NOMO-1 (cell line): ENCODE measurements around the gene ALG6.

Source experiments
- DNase-seq, 2 experiments: peaks; one replicate each; lab custom pipeline; 2025; ENCODE audit not compliant: unreplicated experiment in 2 of 2; lab: John Stamatoyannopoulos, UW

The ALG6 gene

DNA sequence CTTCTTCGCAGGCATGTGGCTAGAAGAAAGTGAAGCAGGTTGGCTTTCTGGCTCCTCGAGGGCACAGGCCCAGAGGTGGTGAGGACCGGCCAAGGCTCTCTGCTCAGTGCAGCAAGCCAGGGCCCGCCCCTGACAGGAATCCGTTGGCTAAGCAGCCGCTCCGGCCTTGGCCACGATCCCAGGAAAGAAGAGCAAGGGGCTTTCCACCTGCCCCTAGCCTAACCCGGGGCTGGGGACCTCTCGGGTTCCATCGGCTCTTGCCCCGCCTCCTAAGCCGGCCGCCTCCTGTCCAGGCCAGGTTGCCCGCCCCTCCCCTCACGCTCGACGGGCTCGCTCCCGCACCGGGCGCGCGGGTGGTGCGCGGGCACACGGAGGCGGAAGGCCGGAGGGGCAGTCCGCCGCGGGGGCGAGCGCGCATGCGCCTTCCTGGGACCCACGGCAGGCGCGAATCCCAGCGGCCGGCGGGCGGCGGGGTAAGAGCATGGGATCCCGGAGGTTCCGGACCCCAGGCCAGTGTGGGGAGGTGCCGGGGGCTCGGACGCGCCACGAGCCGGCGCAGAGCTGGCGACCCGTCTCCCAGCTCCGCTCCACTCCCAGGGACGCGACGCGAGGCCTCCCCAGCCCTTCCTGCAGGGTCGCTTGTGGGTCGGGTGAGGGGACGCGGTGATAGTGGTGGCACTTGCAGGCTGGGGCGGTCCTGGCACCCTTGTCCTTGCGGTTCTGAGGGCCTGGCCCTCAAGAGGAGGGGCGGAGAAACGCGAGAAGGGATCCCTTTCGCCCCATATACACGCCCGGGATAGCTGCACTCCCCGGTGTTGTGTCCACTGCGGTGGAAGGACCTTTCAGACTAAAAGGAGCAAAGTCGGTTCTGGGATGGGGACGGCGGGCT lies at the start of gene ALG6:
ALG6 (plus strand) TSS at position 413 of the 889 bp plus-strand sequence. CDS start 3,351 bp downstream, outside the sequence.
- peak; percentile 71 to 90 for DNase-seq

DNA sequence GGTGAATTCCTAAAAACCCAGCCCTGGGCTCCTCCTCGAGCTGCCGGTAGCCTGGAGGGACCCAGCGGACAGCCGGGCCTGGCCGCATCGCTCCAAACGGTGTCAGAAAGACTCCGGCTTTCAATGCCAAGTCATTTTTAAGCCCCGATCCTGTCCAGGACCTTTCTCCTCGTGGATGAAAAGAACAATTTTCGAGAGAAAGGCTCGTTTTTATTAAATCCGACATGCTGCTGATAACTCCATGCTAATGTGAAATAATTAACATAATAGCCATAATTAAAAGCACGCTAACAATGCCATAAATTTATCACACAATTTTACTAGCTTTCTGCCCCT lies 49.6 kb upstream of the ALG6 start:
- no peak for DNase-seq

DNA sequence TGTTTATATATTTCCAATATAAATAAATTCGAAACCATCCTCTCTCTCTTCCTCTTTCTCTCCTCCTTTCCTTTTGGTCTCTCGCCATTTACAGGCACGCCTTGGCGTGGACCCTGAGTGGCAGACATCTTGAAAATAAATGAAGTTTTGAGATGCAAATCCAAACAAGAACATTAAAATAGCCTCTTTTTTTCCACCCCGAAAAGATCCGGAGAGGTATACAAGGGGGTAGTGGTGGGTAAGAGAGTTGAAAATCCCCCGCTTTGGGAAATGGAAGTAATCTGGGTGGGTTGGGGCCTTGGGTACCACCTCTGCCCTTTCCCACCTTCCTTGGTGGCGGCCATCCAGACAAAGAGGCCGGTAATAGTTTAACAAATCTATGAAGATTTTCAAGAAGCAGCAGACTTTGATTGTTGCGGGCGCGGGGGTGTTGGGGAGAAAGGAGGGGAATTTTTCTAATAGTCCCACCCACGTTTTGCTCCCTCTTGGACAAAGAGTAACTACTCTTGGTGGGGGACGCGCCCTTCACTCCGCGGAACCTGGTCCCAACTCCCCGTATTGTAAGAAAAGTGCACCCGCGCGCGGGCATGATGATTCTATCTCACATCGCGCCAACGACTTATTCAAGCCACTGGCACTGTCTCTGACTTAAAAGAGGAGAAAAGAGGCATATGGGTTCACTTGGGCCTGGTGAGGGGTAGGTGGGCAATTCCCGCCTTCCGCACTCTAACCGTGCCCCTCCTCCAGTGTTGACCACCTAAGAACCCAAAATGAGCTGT lies 49.0 kb upstream of the ALG6 start:
- no peak for DNase-seq

DNA sequence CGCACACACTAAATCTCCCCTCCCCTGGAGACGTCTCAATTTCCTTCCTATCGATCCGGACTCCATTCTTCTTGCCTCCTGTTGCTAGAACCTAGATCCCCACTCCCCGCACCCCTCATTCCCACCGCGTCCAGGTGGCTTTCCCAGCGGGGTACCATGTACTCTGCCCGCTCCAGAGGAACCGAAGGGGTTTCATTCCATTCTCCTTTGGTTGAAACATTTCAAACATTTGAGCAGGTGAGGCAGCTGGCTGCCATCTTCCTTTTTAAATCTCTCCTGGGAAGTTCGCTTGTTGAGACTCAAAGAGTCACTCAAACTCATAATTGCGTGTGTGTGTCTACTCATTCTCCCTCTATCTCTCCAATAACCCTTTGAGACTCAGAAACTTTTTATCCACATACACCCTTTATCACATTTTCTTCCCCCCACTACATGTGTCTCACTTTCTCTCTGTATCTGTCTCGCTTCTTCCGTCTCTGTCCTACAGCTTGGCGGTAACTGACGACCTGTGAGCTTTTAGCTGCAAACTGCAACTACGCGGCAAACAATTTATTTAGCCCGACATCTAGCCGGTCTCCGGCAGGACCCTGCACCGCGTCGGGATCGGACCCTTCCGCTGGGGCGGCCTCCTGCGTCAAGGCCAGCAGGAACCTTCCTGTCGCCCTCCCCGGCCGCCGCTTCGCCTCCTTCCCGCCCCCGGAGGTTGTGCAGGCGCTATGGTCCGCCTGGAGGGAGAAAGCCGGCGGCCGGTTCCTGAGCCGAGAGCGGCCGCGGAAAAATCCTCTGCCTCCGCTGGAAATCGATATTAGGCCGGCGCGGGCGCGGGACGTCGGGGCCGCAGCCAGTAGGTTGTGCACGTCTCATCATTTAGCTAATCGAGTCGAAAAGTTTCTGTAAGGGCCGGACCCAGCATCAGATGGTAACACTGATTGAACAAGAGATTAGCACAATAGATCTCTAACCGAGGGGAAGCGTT lies 48.1 kb upstream of the ALG6 start:
- no peak for DNase-seq

DNA sequence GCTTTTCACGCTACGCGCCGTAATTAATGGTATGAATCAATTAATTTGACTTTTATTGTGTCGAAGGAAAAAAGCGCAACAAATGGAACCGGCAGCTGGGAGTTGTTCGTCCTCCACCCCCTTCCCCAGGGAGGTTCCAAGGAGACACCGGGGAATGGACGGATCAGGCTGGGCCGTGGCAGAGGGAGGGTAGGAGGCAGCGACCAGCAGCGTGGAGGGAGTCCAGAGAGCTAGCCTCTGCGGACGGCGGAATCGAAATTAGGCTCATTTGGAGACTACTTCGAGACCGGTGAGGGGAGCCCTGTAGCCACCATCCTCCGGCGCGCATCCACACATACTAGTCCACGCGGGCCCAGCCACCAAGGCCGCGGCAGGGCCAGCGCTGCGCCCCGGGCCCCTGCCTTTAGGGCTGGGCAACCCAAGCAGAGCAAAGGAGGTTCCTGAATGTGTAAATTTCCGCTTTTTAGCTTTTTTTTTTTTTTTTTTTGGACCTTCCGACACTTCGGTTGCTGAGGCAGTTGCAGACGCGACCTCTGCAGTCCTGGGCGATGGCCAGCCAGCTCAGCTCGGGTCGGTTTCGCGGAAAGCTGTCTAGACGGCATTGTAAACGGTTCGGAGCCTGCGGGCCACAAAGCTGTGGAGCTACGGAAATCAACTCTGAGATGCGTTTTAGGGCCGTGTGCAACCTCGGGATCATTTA lies 47.3 kb upstream of the ALG6 start:
- no peak for DNase-seq

DNA sequence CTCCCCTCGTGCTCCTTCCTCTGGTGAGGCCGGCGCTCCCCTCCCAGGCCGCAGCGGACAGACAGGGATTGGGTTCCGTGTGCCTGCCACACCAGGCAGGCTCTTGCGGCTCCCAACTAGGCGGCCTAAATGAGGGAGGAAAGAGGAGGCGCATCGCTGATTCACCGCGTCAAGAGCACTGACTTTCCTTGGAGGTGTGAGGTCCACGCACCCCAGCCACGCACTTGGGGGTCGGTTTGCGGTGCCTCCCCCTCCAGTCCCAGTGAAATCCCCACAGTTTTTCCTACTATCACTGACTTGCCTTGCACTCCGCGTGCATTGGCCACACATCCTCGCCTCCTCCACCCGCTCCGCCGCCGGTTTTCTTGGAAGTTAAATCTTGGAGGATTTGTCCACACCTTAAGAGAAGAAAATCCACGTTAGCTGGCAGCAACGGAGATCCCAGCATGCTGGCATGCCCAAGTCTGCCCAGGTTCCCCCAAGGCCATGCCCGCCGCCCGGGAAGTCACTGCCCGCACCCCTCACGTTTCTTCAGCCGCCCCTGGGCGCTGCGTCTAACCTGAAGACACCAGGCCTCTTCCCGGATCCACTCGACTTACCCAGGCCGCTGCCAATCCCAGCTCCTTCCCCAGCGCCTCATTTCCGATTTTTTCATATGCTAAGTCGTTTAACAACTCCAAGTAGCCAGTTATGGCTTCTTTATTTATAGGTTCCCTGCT lies 46.2 kb upstream of the ALG6 start:
- DNase-seq = no peak

DNA sequence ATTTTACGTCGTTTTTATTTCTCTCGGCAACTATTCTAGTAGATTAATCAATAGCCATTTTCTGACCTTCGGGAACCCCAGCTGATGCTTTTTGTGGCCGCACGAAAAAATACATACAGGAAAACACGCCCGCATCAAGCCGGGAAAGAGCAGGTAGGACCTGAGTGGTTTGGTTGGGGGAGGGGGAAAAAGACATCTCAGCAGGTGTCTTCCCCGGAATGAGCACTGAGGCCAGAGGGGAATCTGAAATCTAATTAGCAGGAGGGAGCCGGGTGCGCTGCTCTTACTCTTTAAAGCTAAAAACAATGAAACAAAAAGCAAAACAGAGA lies 45.7 kb upstream of the ALG6 start:
- no peak for DNase-seq

DNA sequence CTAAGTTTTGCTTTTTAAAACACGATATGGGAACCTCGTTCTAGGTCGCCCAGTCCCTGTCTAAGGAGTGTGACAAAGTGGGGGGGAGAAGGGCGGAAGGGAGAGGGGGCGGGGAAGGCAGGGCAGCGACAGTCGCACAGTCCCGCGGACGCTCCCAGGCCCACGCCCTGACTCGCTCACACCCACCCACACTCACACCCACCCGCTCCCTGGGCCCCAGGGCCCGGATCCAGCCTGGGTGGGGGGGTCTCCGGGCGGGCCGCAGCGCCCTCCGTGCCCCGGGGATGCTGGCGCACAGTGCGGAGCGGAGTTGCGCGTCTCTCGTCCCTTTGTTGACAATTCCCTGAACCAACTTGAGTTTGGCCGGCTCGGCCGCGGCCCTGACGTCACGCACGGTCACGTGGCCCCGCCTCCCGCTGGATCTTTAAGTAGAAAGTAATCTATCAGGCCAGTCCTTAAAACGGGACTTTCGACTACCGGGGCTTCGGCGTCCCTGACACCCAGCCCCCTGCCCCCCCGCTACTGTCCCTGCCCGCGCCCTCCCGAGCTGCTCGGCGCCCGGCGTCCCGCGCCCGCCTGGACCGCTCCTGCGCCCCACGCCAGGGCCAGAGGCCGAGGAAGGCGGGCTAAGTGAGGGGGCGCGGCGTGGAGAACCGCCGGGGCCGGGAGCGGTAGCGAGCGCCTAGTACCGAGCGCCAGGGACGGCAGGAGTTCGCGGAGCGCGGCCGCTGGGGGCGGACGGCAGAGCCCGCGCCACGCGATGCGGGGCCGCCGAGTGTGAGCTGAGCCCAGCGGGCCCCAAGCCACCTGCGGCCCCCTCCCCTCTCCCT lies 45.1 kb upstream of the ALG6 start, which contains the start of gene FOXD3:
FOXD3 (plus strand) TSS at position 454 of the 830 bp plus-strand sequence. CDS start 492 bp downstream, outside the sequence.
- no peak for DNase-seq

DNA sequence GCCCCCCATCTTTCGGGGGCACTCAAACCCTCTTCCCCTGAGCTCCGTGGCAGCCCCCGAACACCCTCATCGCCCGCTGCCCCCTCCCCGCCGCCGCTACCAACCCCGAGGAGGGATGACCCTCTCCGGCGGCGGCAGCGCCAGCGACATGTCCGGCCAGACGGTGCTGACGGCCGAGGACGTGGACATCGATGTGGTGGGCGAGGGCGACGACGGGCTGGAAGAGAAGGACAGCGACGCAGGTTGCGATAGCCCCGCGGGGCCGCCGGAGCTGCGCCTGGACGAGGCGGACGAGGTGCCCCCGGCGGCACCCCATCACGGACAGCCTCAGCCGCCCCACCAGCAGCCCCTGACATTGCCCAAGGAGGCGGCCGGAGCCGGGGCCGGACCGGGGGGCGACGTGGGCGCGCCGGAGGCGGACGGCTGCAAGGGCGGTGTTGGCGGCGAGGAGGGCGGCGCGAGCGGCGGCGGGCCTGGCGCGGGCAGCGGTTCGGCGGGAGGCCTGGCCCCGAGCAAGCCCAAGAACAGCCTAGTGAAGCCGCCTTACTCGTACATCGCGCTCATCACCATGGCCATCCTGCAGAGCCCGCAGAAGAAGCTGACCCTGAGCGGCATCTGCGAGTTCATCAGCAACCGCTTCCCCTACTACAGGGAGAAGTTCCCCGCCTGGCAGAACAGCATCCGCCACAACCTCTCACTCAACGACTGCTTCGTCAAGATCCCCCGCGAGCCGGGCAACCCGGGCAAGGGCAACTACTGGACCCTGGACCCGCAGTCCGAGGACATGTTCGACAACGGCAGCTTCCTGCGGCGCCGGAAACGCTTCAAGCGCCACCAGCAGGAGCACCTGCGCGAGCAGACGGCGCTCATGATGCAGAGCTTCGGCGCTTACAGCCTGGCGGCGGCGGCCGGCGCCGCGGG lies 44.2 kb upstream of the ALG6 start:
- no peak for DNase-seq

DNA sequence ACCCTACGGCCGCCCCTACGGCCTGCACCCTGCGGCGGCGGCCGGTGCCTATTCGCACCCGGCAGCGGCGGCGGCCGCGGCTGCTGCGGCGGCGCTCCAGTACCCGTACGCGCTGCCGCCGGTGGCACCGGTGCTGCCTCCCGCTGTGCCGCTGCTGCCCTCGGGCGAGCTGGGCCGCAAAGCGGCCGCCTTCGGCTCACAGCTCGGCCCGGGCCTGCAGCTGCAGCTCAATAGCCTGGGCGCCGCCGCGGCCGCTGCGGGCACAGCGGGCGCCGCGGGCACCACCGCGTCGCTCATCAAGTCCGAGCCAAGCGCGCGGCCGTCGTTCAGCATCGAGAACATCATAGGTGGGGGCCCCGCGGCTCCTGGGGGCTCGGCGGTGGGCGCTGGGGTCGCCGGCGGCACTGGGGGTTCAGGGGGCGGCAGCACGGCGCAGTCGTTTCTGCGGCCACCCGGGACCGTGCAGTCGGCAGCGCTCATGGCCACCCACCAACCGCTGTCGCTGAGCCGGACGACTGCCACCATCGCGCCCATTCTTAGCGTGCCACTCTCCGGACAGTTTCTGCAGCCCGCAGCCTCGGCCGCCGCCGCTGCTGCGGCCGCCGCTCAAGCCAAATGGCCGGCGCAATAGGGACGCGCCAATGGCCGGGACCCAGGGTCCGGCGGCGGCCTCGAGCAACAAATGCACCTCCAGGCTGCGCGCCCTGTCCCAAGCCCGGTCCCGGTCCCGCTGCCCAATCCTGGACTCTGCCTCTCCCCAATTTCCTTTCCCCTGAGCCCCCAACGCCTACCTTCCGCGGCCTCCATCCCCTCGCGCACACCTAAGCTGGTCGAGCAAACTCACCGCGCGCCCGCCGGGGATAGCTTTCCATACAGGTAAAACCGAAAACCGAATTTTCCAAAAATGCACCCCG lies 43.3 kb upstream of the ALG6 start:
- DNase-seq = no peak

DNA sequence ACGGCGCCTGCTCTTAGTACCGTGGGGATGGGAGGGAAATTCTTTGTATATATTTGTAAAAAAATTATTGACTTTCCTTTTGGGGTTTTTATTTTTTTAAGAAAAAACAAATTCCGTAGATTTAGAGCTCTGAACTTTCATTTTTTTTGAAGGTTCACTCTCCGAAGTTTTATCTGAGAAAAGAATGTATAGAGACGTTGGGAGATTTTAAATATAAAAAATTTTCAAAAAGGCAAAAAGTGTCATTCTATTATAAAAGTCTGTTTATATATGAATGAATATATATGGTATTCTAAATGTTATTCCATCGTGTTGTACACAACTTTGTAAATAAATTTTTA lies 42.7 kb upstream of the ALG6 start:
- no peak for DNase-seq

DNA sequence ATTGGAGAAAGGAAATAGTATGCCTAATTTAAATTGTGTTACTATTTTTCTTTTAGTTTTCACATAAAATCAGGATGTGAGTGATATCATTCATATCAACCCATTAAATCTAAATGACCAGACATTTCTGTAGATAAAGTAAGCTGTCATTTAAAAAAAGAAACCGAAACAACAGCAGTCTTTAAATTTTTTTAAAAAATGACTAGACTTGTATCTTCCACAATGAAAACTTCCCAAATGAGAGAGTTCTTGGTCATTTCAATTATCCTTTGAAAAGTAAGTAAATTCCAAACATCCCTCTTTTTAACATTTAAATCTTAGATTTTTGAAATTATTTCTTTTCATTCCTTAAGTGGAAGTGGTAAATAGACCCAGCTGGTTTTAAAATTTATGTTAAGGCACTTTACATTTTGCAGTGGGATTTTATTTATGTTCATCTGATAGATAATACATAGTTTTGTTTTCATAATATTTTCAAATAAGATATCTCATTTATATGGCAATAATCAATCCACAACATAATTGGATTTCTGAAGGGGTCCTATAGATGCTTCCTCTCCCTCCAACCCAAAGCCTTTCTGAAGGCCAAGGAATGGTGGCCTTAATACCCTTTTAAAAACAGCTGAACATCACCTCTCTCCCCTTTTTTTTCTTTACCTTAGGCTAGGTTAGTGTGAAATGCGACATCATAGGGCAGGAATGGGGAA lies 42.0 kb upstream of the ALG6 start:
- DNase-seq = no peak

DNA sequence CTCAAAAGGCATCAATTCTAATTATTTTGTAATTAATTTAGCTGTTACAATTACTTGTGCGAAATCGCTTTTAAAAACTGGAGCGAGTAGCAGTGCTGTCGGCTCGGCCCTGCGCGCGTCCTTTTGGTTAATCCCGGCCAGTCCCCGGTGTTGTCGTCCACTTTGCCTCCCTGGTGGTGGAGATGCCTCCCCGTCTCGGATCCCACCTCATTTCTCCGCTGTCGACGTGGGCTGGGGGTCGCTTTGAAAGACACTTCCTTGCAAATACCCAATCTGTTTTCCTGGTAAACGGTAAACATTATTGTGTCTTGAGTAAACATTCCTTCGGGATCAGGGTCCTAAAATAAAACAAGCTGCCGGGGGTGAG lies 41.3 kb upstream of the ALG6 start:
- no peak for DNase-seq

DNA sequence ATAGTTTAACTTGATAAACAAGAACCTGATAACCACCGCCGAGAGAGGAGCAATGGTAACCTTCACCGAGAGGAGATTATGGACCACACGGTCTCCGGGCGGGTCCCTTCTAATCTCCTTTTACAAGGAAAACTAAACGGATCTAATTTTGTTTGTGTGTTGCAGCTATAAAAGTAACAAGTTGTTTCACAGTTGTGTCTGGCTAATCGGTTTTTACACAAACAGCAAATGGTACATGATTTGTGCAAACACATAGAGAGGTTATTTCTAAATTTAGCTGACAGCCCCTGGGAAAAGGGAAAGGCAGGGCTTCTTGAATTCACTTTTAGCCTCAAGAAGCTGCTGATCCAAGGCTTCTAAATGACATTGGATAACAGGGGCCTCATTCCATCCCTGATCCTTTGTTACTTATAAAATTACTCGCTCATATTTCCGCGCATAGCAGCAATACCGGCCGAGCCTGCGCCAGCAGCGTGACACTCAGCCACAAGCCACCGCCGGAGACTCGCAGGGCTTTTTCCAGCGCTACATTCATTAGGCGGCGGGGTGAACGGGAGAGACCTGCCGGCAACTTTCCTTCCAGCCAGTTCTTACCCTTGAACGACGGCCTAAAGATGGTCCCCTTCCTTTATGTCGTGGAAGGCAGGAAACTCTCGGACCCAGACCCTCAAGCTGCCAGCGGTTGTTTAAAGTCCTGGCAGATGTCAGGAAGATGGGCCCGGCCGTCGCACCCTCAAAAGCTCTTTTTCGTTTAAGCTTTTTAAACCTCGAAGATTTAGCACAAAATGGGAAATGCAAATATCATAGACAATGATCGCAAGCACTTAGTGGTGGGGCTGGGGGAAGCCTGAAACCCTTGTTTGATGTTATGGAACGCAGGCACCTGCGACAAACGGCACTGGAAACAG lies 40.7 kb upstream of the ALG6 start:
- no peak for DNase-seq

DNA sequence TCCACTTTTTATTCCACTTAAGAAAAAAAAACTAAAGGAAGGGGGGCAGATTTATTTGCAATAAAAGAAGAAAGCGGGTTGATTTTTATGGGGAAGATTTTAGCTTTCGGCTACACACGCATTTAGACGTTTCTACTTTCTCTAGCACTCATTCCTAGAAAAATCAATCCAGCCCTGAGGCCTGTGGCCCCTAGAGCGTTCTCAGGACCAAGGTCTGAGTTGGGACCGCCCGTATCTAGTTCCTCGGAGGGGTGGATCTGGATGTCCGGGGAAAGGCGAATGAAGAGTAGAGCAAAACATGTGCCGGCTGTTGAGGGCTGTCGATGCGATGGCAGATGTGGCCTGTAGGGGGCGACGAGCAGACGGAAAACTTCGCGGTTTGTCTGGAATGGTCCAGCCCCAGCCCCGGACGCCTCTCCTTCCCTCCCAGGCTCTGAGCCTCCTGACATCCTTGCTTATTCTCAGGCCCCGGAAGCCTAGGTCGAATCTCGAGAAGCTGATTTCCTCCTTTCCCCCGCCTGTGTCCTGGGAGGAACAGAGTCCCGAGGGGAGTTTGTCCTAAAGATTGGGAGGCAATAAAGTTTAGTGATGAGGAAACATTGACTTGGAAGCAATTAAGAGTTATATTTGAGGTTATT lies 39.9 kb upstream of the ALG6 start:
- no peak for DNase-seq
